Measurements from ENCODE around the gene CYB561.

DNA sequence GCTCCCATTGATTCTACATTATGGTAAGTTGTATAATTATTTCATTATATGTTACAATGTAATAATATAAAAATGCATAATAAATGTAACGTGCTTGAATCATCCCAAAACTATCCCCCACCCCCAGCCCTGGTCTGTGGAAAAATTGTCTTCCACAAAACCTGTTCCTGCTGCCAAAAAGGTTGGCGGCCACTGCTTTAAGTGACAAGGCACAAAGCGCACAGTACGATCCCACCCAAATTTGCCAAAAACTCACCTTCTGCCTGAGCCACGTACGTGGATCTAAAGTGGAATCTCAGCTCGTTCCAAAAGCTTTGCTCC, 14.5 kb downstream of the CYB561 start:
- TF ChIP-seq POLR2A (IDR thresholded peaks at IDR 0.05) = no peak
- TF ChIP-seq, protein P1, sequence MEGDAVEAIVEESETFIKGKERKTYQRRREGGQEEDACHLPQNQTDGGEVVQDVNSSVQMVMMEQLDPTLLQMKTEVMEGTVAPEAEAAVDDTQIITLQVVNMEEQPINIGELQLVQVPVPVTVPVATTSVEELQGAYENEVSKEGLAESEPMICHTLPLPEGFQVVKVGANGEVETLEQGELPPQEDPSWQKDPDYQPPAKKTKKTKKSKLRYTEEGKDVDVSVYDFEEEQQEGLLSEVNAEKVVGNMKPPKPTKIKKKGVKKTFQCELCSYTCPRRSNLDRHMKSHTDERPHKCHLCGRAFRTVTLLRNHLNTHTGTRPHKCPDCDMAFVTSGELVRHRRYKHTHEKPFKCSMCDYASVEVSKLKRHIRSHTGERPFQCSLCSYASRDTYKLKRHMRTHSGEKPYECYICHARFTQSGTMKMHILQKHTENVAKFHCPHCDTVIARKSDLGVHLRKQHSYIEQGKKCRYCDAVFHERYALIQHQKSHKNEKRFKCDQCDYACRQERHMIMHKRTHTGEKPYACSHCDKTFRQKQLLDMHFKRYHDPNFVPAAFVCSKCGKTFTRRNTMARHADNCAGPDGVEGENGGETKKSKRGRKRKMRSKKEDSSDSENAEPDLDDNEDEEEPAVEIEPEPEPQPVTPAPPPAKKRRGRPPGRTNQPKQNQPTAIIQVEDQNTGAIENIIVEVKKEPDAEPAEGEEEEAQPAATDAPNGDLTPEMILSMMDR (IDR thresholded peaks at IDR 0.05) = no peak
